NAMALWA (cell line): ENCODE measurements around the gene COG4.
A peak's percentile ranks its signal among the peaks of the same experiment; 100 is the strongest.

ENCODE experiments used
- DNase-seq: peaks from one replicate; pipeline ENCODE4 v3.0.0-alpha.2; 2015; ENCODE audit warnings: low spot score

COG4 gene

DNA sequence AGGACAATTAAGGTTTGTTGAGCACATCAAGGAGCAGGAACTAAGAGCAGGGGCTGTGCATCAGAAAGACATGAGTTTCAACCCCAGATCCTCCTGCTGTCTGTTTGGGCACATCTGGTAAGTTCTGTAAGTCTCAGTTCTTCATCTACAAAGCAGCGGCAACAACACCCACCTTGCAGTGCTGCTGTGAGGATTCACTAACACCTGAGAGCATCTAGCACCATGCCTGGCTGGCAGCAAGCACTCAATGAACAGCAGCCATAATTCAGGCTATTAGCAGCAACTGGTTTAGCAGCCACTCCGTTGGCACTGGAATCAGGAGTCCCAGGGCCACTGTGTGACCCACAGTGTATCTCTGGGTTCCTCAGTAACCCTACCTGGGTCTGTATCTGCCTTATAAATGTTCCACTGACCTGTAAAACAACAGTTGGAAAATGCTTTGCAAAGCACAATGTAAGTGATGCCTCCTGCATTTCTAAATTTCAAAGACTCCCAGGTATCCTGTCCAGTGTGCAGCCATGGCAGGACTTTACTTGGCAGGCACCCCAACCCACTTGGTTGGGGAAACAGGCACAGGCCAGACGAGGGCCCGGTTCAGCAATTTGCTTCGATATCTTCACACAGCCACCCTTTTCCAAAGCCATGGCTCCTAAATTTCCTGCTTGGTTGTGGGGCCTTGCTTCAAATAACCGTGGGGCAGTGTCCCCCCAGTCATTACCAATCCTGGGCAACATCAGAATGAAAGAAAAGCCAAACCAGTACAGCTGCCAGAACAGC is 88.7 kb downstream of the COG4 start:
- DNase-seq, result peak; percentile 31

DNA sequence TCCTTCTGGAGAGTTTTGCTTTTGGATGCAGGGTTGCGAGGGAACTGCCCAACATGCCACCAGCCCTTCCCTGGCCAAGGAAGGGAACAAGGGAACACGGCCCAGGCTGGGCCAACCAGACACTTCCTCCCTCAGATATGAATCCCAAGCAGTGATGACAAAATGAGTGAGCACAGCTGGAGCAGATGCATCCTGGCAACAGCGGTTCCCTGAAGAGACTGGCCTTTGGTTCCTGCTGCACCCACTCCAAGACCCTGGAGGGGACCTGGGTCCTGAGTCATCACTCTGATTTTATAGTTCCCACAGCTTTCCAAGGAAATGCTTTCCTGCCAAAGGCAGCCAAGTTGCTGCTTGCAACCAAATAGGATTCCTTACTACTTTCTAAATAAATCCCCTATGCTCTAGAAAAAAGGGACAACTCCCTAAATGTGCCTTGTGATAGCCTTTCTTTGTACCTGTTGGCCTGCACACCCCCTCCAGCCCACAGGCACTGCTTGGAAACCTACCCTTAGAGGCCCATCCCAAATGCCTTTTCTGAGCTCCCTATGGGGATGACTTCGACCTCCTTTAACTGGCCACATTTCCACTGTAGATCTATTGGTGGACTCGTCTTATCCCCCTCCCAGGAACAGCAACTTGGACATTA is 89.8 kb downstream of the COG4 start:
- DNase-seq, result no peak

DNA sequence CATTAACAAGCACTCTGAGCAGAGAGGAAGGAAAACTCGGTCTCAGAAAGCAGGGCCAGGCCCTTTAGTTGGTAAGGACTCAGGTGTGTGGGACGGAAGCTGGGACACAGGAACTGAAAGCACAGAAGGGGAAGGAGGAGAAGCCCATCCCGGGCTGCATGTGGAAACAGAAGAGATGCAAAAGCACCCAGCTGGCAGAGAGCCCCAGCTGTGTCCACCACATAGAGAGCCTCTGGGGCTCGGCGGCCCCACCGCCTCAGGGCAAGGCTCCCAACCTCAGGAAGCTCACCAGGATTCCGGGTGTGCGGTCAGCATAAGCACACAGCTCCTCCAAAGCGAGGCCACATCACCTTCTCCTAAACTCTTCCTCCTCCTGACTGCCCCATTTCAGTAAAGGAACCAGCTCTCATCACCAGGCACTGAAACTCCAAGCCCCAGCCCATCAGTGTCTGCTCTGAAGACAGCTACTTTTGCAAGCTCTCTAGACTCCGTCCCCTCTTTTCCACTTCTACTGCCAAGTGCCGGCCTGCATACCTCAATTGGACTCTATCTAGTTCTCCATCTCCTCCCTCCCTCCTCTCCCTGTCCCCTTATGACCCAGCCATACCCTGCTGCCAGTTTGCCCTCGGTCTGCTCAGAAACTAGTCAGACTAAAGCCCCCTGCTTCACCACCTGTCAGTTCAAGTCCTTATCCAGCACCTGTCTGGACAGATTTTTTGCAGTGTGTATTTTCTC is 90.5 kb downstream of the COG4 start:
- DNase-seq, result peak; percentile 71

DNA sequence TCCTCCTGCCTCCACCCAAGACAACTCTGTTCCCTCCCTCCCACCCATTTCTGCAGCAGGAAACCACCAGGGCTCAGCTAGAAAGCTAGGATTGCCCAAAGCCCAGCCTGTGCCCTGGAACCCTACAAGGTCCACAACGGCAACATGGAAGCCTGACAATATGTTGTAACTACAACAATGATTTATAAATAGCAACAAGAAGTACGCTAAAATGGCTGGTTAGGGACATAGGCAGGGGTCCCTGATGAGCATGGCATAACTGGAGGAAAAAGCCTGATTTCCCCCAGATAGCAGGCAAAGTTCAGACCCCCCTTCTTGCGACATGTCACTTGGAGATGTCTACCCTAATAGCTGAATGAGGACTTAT is 91.0 kb downstream of the COG4 start:
- no peak for DNase-seq

DNA sequence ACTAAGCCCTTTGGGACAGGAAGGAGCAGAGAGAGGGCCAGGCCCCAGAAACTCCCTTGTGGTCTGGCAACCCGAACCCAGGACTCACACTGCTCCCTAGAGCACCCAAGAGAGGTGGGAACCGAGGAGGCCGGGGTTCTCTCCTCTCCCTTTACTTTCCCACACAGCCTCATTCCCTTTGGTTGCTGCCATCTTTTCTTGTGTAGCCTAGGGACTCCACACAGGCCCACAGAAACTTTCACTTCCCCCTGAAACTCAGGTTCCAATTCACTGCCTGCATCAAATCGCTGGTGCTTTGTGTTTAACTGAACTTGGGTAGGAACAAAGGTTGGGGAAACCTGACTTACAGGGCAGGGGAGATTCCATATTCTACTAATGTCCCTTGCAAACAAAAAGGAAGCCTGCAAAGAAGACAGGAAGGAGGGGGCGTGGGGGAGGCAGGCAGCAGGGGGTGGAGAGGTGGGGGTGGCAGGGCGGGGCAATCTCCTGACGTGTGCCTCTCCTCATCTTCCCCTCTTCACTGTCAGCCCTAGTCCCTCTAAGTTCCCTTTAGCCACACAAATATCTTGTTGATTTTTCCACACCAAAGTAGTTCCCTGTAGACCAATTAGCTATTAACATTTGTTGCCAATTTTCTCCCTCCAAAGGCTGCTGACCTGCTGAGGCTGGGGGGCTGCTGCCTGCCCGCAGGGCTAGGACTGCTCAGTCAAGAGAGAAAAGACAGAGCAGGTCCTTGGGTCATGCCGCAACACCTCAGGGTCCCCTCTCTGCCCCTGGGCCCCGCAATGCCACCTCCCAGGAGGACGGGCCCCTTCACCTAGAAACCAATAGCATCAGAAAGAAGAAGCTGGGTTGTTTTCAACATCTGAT is 92.5 kb downstream of the COG4 start:
- DNase-seq, result peak; percentile 96
